NCI-H226 (cell line): ENCODE data around the gene ACYP2.
"Not testable (repeated sequence)": the region's sequence is repeated elsewhere in the genome, so short reads cannot be mapped to it uniquely, and the experiment has no call there.

Experiments used
- DNase-seq: peaks from one replicate; pipeline ENCODE4 v3.0.0-alpha.2; 2015

ACYP2 gene

GRCh38 chr2:54227798-54228197 lies 112.4 kb downstream of the ACYP2 start:
- DNase-seq: no peak

- no peak for DNase-seq
Observed at GRCh38 chr2:54228945-54229344, 113.5 kb downstream of the ACYP2 start.

GRCh38 chr2:54233832-54234649 lies 118.6 kb downstream of the ACYP2 start:
- DNase-seq: no peak

GRCh38 chr2:54237428-54237827 lies 122.0 kb downstream of the ACYP2 start:
- no peak for DNase-seq

- peak; percentile 60 for DNase-seq
Observed at GRCh38 chr2:54239427-54239826, 124.0 kb downstream of the ACYP2 start.

GRCh38 chr2:54240515-54241469 lies 125.4 kb downstream of the ACYP2 start:
- no peak for DNase-seq

- no peak for DNase-seq
Observed at GRCh38 chr2:54247115-54247514, 131.7 kb downstream of the ACYP2 start.

GRCh38 chr2:54249629-54250028 lies 134.2 kb downstream of the ACYP2 start:
- DNase-seq: no peak

- no peak for DNase-seq
Observed at GRCh38 chr2:54254180-54254579, 138.8 kb downstream of the ACYP2 start.

GRCh38 chr2:54255230-54256090 lies 140.0 kb downstream of the ACYP2 start:
- no peak for DNase-seq

GRCh38 chr2:54256091-54256694 lies 140.8 kb downstream of the ACYP2 start, which contains the start of gene TSPYL6:
TSPYL6 (minus strand) TSS chr2:54256229; CDS start chr2:54256151, 78 bp downstream.
- no peak for DNase-seq

- DNase-seq: no peak
Observed at GRCh38 chr2:54258166-54258565, 142.8 kb downstream of the ACYP2 start.

GRCh38 chr2:54259413-54260240 lies 144.2 kb downstream of the ACYP2 start:
- no peak for DNase-seq

- no peak for DNase-seq
Observed at GRCh38 chr2:54260241-54260595, 144.8 kb downstream of the ACYP2 start.

GRCh38 chr2:54261537-54261936 lies 146.1 kb downstream of the ACYP2 start:
- no peak for DNase-seq

- DNase-seq: no peak
Observed at GRCh38 chr2:54262015-54262765, 146.8 kb downstream of the ACYP2 start.

GRCh38 chr2:54265081-54265480 lies 149.7 kb downstream of the ACYP2 start:
- not testable (repeated sequence) for DNase-seq

GRCh38 chr2:54267577-54267976 lies 152.2 kb downstream of the ACYP2 start:
- no peak for DNase-seq

GRCh38 chr2:54271189-54271588 lies 155.8 kb downstream of the ACYP2 start:
- DNase-seq: no peak

- DNase-seq: no peak
Observed at GRCh38 chr2:54271843-54272627, 156.6 kb downstream of the ACYP2 start.
